RPMI7951 (cell line): ENCODE data around the gene AMPH. TPM values are rescaled to one million over a fixed set of nuclear protein-coding genes. Genes with fewer than 3 reads are reported as not detected.
"Not testable (repeated sequence)": the region's sequence is repeated elsewhere in the genome, so short reads cannot be mapped to it uniquely, and the experiment has no call there.

Experiments used
- DNase-seq: peaks from one replicate; pipeline ENCODE4 v3.0.0-alpha.2; 2012; ENCODE audit warnings: low read depth
- total RNA-seq: library from RNA; depleted of rRNA; stranded (reverse); fragments of >200 nt; shearing (Covaris generic); gene quantifications from 2 replicates; pipeline ENCODE4 v1.2.3, GENCODE V29; 2014

AMPH gene
- total RNA-seq, 1 experiment from 2014 or later = 1.7 TPM

- DNase-seq = peak; percentile 45
These were observed 232.3 kb downstream of the AMPH start for GRCh38 chr7:38398725-38399321.

DNA sequence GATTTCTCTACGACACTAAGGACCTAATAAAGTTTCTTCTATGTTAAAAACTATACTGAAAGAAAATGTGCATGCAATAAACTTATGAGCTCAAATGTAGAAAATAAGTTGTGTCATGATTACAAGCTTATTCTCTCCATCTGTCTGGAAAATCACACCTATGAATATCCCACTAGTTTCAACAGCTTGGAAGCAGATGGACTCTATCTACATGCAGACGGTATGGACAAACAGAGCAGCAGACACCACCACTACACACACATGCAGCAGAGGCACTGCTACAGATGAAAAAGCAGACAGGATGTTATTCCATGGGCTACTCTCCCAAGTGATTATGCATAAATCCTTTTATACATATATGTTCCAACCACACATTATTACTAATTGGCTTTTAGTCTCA, 234.3 kb downstream of the AMPH start:
- no peak for DNase-seq

DNA sequence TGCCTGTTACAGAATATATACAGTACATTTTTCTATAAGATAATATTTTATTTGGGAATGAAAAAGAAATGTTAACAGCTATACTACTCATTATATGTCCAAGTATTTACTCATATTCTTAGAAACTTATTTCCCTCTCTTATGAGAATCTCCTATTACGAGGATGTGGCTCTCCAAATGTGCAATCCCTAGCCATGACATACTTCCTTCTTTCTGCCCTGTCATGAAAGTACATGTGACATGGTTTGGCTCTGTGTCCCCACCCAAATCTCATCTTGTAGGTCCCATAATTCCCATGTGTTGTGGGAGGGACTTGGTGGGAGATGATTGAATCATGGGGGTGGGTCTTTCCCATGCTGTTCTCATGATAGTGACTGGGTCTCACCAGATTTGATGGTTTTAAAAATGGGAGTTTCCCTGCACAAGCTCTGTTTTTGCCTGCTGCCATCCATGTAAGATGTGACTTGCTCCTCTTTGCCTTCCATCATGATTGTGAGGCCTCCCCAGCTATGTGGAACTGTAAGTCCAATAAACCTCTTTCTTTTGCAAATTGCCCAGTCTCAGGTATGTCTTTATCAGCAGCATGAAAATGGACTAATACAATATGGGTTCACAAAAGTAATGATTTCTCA, 235.1 kb downstream of the AMPH start:
- not testable (repeated sequence) for DNase-seq

- no peak for DNase-seq
These were observed 236.5 kb downstream of the AMPH start for GRCh38 chr7:38394660-38395059.

DNA sequence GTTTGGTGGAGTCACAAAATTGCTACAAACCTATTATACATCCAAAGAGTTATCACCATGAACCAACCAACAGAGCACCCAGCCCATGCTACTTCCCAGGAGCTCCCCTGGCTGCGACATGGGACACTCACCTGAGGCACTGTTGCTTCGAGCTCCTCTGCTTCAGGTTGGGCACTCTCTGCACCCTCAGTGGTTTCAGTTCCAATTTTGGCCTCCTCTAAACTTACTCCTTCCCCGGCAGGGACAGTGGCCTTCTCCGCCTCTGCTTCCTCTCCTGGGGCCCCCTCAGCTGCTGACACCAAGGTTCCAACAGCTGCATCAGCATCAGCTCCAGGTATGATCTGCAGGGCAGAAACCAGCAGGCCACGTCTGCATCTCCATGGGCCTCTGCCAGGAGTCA, 237.3 kb downstream of the AMPH start:
- DNase-seq = no peak

- DNase-seq = no peak
These were observed 239.4 kb downstream of the AMPH start for GRCh38 chr7:38391751-38392150.

DNA sequence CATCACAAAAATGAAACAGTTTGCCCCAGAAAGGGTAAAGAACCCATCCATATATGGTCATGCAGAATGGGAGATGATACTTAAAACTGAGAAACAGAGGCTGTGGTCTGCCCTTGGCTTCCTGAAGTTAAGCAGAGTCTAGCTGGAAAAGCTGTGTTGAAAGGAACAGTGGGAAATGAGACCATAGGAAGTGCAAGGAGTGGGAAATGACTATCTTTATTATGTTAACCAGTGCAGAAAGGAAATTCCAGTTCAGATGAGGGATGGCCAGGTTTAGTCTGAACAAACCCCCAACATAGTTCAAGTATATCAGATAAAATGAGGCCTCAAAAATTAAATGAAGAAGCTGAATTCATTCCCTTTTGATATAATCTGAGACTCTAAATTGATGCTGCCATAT, 245.5 kb downstream of the AMPH start:
- DNase-seq = no peak

- DNase-seq = no peak
These were observed 247.9 kb downstream of the AMPH start for GRCh38 chr7:38383281-38383680.

DNA sequence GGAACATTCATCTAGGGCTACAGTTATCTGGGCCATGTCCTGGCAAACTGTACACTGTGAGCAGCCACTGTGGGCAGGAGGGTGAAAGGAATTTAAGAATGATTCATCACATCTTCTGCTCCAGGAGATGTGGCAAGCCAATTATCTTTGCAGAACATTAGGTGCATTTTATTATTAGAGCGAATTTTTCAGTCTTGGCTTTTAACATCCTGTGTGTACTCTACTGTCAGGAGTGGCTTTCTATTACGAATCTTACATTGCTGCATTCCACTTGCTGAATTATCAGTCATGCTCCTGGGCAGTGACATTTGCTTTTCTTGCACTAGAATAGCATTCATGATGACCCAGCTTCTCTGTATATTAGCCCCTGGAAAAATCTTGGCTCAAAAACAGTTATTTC, 248.5 kb downstream of the AMPH start:
- peak; percentile 46 for DNase-seq

DNA sequence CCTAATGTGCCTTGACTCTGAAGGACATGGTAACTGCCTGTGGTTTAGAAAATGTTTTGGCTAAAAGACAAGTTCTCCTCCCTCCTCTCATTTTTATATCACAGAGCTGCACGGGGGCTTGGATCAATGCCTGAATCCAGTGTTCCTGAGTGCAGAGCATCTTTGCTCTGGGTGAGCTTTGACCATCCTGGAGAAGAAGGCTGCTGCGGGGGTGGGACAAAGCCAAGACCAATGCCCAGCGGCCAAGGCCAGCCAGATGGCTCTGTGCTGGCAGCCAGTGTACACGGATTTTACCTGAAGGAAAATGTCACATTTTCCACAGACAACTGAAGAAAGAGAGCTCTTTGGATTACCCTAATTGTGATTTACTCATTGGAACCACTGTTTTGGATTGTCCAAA, 255.7 kb downstream of the AMPH start:
- no peak for DNase-seq

DNA sequence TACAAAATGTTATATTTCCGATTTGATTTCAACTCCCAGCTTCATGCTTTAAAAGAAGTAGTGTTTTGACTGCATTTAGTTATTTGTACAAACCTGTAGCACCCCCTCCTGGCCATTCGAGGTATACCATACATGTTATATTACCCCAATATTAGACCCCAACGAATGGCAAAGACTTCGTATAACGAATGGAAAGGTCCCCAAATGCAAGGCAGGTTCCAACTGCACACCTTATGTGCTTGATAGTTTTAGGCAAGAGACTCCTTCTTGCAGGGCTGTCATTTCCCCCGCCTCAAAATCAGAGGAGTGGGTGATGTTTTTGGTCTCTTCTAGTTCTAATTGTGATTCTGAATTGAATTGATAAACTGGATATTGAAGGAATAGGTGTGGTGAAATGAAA, 256.7 kb downstream of the AMPH start:
- peak; percentile 31 for DNase-seq

GRCh38 chr7:38373155-38373554, 258.0 kb downstream of the AMPH start:
- DNase-seq = no peak

- DNase-seq = no peak
These were observed 258.9 kb downstream of the AMPH start for GRCh38 chr7:38372290-38372689.

- peak; percentile 83 for DNase-seq
These were observed 261.2 kb downstream of the AMPH start for GRCh38 chr7:38369816-38370493.

DNA sequence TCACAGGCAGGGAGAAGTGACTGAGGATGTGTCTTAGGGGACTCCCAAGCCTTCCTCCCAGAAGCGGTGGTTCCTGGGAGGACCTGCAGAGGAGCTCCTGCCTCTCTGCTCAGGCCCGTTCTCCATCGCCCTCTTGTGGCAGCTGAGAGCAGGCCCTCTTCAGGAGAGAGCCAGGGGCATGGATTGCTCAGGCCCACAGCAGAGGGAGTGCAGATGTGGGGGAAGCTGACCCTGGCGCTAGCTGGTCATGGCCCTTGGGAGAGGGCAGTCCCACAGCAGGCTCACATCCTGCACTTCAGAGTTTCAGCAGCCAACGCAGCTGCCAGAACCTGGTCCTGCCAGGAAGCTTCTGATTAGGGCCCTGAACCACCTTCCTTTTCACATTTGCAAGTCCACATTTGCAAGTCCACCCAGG, 263.0 kb downstream of the AMPH start:
- DNase-seq = peak; percentile 75

- no peak for DNase-seq
These were observed 263.8 kb downstream of the AMPH start for GRCh38 chr7:38367301-38367890.

DNA sequence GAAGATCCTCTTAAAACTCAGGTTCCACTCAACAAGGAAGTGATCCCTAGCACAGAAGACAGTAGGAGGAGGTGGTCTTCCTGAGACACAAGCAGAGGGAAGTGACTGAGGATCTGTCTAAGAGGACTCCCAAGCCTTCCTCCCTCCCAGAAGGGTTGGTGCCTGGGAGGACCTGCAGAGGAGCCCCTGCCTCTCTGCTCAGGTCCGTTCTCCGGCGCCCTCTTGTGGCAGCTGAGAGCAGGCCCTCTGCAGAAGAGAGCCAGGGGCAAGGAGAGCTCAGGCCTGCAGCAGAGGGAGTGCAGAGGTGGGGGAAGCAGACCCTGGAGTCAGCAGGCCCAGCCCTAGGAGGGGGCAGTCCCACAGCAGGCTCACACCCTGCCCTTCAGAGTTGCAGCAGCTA, 267.8 kb downstream of the AMPH start:
- peak; percentile 23 for DNase-seq

DNA sequence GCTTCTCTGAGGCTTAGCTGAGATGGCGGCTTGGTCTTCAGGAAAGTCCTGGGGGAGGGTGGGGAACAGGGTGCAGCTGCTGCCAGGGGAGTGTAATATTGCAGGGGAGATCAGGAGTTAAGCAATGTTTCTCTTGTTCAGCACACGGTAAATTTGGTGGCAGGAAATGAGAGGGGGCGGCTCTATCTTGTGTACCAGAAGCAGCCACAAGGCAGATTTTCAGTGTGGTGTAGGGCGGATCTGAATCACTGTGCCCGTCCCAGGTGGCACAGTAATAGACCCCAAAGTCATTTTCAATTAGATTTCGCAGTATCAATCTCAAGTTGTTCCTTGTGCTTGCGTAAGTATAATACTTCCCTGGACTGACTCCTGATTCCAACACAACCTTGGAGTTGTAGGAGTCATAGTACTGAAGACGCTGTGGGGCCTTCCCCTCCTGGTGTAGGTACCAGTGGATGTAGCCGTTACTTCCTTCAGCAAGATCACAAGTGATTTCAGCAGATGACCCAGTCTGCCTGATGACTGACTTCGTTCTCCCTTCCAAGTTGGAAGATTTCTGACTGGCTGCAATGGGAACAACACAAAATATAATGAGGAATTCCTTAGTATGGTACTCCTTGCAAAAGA, 268.4 kb downstream of the AMPH start:
- not testable (repeated sequence) for DNase-seq

DNA sequence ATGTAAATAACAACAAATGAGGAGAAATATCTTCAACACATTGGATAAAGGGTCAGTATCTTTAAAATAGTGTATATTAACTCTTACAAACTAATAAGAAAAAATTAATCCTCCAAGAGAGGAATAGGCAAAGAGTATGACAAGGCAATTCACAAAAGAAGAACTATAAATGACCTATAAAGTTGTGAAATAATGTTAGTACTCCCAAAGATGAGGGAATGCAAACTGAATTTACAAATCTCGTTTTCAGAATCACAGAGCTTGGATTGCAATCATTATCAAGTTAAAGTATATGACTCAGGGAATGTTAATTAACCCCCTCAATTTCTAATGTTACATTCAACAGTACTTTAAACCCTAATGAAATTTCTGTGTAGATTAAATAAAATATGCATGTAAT, 270.4 kb downstream of the AMPH start:
- DNase-seq = no peak

DNA sequence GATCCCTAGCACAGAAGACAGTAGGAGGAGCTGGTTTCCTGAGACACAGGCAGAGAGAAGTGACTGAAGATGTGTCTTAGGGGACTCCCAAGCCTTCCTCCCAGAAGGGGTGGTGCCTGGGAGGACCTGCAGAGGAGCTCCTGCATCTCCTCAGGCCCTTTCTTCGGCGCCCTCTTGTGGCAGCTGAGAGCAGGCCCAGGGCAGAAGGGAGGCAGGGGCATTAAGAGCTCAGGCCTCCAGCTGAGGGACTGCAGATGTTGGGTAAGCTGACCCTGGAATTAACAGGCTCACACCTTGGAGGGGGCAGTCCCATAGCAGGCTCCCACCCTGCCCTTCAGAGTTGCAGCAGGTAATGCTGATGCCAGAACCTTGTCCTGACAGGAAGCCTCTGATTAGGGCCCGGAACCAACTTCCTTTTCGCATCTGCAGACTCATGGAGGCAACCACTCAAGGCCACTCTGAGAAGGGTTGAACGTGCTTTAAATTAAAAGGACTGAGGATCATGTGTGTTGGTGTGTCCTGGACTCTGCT, 272.0 kb downstream of the AMPH start:
- not testable (repeated sequence) for DNase-seq

- not testable (repeated sequence) for DNase-seq
These were observed 272.8 kb downstream of the AMPH start for GRCh38 chr7:38358273-38358831.
